ENCODE results near the gene RPS6KB2. TPM values are rescaled to one million over a fixed set of nuclear protein-coding genes. Genes with fewer than 3 reads are reported as not detected.

RPS6KB2 gene
- total and polyA plus RNA-seq, 10 of the 15 experiments (the other 5 are each of a cell fraction or from before 2014, with no cell fraction given), result 0.39 to 101 (median 58.4) TPM

DNA sequence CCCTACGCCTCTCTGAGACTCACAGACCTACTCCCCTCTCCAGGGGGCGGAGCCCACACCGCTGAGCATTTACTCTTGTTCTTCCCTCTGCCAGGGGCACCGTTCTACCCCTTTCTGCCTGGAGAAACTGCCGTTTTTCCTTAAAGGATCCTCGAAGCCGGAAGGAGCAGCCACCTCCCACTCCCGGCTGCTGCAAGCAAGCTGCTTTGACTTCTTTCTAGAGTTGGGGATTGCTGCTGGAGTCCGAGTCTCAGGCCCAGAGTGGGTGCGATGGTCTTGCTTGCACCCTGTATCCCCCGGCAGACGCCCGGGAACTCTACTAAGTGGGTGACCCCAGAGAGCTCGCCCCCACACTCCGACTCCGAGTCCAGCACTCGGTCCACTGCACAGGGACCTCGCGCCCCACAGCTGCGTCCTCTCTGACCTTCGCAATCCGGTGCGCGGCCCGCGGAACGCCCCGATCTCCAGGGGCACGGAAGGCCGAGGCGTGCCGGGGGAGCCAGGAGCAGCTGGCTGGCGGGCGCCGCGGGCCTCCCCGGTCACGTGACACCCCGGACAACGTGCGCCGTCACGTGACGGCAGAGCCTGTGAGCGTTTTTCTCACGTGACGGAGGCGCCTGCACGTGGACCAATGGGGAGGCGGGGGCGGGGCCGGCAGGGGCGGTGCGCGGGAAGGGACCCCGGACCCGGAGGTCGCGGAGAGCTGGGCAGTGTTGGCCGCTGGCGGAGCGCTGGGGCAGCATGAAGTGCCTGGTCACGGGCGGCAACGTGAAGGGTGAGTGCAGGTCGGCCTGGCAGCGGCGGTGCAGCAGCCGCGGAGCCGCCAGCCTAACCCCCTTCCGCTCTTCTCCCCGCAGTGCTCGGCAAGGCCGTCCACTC, 36.8 kb upstream of the RPS6KB2 start, which contains the start of gene RAD9A (continued):
- TF ChIP-seq, protein P1, sequence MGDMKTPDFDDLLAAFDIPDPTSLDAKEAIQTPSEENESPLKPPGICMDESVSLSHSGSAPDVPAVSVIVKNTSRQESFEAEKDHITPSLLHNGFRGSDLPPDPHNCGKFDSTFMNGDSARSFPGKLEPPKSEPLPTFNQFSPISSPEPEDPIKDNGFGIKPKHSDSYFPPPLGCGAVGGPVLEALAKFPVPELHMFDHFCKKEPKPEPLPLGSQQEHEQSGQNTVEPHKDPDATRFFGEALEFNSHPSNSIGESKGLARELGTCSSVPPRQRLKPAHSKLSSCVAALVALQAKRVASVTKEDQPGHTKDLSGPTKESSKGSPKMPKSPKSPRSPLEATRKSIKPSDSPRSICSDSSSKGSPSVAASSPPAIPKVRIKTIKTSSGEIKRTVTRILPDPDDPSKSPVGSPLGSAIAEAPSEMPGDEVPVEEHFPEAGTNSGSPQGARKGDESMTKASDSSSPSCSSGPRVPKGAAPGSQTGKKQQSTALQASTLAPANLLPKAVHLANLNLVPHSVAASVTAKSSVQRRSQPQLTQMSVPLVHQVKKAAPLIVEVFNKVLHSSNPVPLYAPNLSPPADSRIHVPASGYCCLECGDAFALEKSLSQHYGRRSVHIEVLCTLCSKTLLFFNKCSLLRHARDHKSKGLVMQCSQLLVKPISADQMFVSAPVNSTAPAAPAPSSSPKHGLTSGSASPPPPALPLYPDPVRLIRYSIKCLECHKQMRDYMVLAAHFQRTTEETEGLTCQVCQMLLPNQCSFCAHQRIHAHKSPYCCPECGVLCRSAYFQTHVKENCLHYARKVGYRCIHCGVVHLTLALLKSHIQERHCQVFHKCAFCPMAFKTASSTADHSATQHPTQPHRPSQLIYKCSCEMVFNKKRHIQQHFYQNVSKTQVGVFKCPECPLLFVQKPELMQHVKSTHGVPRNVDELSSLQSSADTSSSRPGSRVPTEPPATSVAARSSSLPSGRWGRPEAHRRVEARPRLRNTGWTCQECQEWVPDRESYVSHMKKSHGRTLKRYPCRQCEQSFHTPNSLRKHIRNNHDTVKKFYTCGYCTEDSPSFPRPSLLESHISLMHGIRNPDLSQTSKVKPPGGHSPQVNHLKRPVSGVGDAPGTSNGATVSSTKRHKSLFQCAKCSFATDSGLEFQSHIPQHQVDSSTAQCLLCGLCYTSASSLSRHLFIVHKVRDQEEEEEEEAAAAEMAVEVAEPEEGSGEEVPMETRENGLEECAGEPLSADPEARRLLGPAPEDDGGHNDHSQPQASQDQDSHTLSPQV (IDR thresholded peaks at IDR 0.05), result no peak
- TF ChIP-seq FOS (IDR thresholded peaks at IDR 0.05; ENCODE audit: borderline replicate concordance, extremely low read depth, insufficient read length), result peak; percentile 93
- TF ChIP-seq JUNB (IDR thresholded peaks at IDR 0.05), result no peak
- no peak for TF ChIP-seq ATF7 (IDR thresholded peaks at IDR 0.05; ENCODE audit: low read depth)
- peak; percentile 69; the same call in 1 of the 2 replicates for TF ChIP-seq DPF2 (IDR thresholded peaks at IDR 0.05)
- TF ChIP-seq NBN (IDR thresholded peaks at IDR 0.05), result no peak
- TF ChIP-seq, protein P2, sequence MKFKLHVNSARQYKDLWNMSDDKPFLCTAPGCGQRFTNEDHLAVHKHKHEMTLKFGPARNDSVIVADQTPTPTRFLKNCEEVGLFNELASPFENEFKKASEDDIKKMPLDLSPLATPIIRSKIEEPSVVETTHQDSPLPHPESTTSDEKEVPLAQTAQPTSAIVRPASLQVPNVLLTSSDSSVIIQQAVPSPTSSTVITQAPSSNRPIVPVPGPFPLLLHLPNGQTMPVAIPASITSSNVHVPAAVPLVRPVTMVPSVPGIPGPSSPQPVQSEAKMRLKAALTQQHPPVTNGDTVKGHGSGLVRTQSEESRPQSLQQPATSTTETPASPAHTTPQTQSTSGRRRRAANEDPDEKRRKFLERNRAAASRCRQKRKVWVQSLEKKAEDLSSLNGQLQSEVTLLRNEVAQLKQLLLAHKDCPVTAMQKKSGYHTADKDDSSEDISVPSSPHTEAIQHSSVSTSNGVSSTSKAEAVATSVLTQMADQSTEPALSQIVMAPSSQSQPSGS (IDR thresholded peaks at IDR 0.05; ENCODE audit: low read length), result no peak
- no peak for TF ChIP-seq PAX8 (IDR thresholded peaks at IDR 0.05)
- TF ChIP-seq, protein P3, sequence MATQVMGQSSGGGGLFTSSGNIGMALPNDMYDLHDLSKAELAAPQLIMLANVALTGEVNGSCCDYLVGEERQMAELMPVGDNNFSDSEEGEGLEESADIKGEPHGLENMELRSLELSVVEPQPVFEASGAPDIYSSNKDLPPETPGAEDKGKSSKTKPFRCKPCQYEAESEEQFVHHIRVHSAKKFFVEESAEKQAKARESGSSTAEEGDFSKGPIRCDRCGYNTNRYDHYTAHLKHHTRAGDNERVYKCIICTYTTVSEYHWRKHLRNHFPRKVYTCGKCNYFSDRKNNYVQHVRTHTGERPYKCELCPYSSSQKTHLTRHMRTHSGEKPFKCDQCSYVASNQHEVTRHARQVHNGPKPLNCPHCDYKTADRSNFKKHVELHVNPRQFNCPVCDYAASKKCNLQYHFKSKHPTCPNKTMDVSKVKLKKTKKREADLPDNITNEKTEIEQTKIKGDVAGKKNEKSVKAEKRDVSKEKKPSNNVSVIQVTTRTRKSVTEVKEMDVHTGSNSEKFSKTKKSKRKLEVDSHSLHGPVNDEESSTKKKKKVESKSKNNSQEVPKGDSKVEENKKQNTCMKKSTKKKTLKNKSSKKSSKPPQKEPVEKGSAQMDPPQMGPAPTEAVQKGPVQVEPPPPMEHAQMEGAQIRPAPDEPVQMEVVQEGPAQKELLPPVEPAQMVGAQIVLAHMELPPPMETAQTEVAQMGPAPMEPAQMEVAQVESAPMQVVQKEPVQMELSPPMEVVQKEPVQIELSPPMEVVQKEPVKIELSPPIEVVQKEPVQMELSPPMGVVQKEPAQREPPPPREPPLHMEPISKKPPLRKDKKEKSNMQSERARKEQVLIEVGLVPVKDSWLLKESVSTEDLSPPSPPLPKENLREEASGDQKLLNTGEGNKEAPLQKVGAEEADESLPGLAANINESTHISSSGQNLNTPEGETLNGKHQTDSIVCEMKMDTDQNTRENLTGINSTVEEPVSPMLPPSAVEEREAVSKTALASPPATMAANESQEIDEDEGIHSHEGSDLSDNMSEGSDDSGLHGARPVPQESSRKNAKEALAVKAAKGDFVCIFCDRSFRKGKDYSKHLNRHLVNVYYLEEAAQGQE (IDR thresholded peaks at IDR 0.05; ENCODE audit: low read depth, low read length), result no peak
- TF ChIP-seq NR2C2 (IDR thresholded peaks at IDR 0.05; ENCODE audit: borderline replicate concordance, control insufficient read depth, insufficient read length, low read depth), result no peak
- TF ChIP-seq MXI1 (IDR thresholded peaks at IDR 0.05; ENCODE audit: low read depth, low read length), result peak; percentile 96
- TF ChIP-seq, protein P4, sequence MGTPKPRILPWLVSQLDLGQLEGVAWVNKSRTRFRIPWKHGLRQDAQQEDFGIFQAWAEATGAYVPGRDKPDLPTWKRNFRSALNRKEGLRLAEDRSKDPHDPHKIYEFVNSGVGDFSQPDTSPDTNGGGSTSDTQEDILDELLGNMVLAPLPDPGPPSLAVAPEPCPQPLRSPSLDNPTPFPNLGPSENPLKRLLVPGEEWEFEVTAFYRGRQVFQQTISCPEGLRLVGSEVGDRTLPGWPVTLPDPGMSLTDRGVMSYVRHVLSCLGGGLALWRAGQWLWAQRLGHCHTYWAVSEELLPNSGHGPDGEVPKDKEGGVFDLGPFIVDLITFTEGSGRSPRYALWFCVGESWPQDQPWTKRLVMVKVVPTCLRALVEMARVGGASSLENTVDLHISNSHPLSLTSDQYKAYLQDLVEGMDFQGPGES (IDR thresholded peaks at IDR 0.05), result peak; percentile 80; the same call in 1 of the 2 replicates
- no peak for TF ChIP-seq GABPA (IDR thresholded peaks at IDR 0.05; ENCODE audit: low read depth)
- TF ChIP-seq, protein P5, sequence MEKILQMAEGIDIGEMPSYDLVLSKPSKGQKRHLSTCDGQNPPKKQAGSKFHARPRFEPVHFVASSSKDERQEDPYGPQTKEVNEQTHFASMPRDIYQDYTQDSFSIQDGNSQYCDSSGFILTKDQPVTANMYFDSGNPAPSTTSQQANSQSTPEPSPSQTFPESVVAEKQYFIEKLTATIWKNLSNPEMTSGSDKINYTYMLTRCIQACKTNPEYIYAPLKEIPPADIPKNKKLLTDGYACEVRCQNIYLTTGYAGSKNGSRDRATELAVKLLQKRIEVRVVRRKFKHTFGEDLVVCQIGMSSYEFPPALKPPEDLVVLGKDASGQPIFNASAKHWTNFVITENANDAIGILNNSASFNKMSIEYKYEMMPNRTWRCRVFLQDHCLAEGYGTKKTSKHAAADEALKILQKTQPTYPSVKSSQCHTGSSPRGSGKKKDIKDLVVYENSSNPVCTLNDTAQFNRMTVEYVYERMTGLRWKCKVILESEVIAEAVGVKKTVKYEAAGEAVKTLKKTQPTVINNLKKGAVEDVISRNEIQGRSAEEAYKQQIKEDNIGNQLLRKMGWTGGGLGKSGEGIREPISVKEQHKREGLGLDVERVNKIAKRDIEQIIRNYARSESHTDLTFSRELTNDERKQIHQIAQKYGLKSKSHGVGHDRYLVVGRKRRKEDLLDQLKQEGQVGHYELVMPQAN (conservative IDR thresholded peaks at IDR 0.05), result peak; percentile 99
- peak; percentile 71; the same call in 1 of the 2 replicates for TF ChIP-seq NFIC (IDR thresholded peaks at IDR 0.05; ENCODE audit: low read depth, low read length)
